Skeletal muscle satellite cell (primary cell): ENCODE data around the gene FZD10.

Experiments
- H3K27me3 ChIP-seq: 2 replicates; pipeline ENCODE4 v1.7.0; 2013; ENCODE audit warnings: low read length; ENCODE audit not compliant: control insufficient read depth, insufficient read depth
- H3K36me3 ChIP-seq: 2 replicates; pipeline ENCODE4 v1.7.0; 2013; ENCODE audit warnings: mild to moderate bottlenecking, control low read depth, low read length; ENCODE audit not compliant: insufficient read depth
- H3K4me1 ChIP-seq: 2 replicates; pipeline ENCODE4 v1.7.0; 2013; ENCODE audit warnings: low read length; ENCODE audit not compliant: control insufficient read depth, insufficient read depth
- H3K4me2 ChIP-seq: 2 replicates; pipeline ENCODE4 v1.7.0; 2013; ENCODE audit warnings: mild to moderate bottlenecking, low read length
- H3K4me3 ChIP-seq: 2 replicates; pipeline ENCODE4 v1.7.0; 2013; ENCODE audit warnings: low read length
- H3K9ac ChIP-seq: 2 replicates; pipeline ENCODE4 v1.7.0; 2013; ENCODE audit warnings: mild to moderate bottlenecking, low read depth, low read length, moderate library complexity
- H3K9me3 ChIP-seq: replicated peaks from 2 replicates; pipeline ENCODE4 v1.7.0; 2013; ENCODE audit warnings: mild to moderate bottlenecking, control low read depth, low read length

The FZD10 gene

GRCh38 chr12:130124106-130124505, 38.2 kb upstream of the FZD10 start:
- Histone ChIP-seq H3K9me3 (peaks cover 8% of the 10 kb centered on the region), H3K4me2 (no peak overlapping the region), H3K27me3 (no peaks in the 10 kb centered on the region), H3K4me3 (no peak overlapping the region), H3K9ac (no peak overlapping the region), H3K36me3 (no peaks in the 10 kb centered on the region), H3K4me1 (peaks cover 3% of the 10 kb centered on the region)

DNA sequence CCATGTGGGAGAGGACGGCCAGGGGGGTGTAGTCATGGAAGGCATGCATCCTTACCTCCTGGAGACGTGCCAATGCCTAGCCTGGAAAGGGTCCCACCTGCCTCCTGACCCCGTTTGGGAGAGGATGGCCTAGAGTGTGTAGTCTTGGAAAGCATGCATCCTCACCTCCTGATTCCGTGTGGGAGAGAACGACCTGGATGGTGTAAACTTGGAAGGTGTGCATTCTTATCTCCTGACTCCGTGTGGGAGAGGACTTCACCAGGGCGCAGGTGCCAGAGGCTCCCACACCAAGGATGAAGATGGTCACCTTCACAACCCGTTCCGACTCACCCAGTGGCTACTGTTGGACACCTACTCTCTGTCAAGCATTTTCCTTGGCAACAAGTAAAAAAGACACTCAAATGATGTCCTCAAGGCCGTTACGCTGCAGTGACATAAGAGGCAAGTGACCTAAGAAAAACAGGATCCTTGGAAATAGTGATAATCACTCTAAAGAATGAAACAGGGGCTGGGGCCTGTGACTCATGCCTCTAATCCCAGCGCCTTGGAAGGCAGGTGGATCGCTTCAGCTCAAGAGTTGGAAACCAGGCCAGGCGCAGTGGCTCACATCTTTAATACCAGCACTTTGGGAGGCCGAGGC, 37.5 kb upstream of the FZD10 start:
- Histone ChIP-seq H3K4me1 (peaks cover 3% of the 10 kb centered on the region), H3K27me3 (no peaks in the 10 kb centered on the region), H3K9me3 (peaks cover 9% of the 10 kb centered on the region), H3K36me3 (no peaks in the 10 kb centered on the region), H3K4me3 (no peak overlapping the region), H3K9ac (no peak overlapping the region), H3K4me2 (no peak overlapping the region)

- no peak overlapping the region for H3K9ac ChIP-seq
- H3K9me3 ChIP-seq: peaks cover 11% of the 10 kb centered on the region
- peaks cover 3% of the 10 kb centered on the region for H3K4me1 ChIP-seq
Measured at GRCh38 chr12:130126023-130126432, 36.2 kb upstream of the FZD10 start.

DNA sequence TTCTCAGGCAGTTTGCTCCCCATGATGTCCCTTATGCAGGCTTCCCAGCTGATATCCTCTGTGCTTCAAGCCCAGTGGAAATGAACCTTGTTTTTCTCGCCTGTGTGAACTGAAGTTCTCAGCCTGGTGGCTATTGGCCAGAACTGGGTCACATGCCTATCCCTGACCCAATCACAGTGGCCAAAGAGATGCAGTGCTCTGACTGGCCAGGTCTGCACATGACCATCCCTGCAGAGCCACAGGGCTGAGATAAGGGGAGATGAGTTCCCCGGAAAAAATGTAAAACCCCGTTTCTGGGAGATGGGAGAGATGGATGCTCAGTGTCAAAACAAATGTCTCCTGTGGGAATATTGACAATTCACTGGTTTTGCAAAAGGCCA, 34.7 kb upstream of the FZD10 start:
- Histone ChIP-seq H3K9ac (no peak overlapping the region), H3K4me1 (peaks cover 3% of the 10 kb centered on the region), H3K9me3 (peaks cover 11% of the 10 kb centered on the region), H3K27me3 (no peaks in the 10 kb centered on the region), H3K4me3 (no peak overlapping the region), H3K4me2 (no peak overlapping the region), H3K36me3 (no peaks in the 10 kb centered on the region)

More at GRCh38 chr12:130126023-130126432, 36.2 kb upstream of the FZD10 start:
- H3K4me2 ChIP-seq: no peak overlapping the region
- no peak overlapping the region for H3K4me3 ChIP-seq
- no peaks in the 10 kb centered on the region for H3K36me3 ChIP-seq
- H3K27me3 ChIP-seq: no peaks in the 10 kb centered on the region

DNA sequence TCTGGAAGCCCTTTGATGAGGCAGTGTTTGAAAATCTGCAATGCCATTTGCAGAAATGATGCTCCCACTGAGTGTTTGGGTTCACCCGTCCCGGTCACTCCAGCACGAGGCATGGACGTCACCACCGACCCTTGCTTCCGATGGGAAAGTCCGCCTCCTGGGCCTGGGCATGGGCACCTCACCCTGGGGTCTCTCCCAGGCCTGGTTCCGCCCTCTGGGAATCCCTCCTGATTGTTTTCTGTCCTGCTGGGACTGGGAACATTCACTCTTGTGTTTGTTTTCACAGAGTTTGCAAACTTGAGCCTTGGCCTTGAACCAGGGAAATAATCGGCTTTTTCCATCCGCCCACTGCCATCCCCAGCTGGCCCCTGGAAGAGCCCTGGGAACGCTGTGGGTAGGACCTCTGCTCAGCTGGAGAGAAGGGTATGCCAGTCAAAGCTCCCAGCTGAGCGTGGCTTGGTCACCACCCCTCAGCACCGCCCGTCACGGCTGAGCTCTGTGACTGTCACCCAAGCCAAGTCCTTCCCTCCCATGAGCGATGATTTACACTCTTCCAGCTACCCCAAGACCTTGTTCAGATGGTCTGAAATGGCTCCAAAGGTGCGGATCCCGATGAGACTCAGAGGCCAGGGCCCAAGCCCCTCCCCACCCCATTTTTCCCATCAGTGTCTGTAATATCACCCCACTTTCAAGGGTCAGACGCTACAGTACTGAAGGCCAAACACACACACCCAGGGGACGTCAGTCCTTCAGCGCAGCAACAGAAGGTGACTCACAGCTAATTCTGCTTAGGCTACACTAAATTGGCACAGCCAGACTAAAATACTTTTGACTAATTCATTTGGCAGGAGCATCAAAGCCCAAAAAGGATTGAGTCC, 34.1 kb upstream of the FZD10 start:
- Histone ChIP-seq H3K36me3 (no peaks in the 10 kb centered on the region), H3K4me2 (no peak overlapping the region), H3K9me3 (peaks cover 11% of the 10 kb centered on the region), H3K27me3 (no peaks in the 10 kb centered on the region), H3K4me3 (no peak overlapping the region), H3K4me1 (peaks cover 3% of the 10 kb centered on the region), H3K9ac (no peak overlapping the region)

GRCh38 chr12:130128790-130129735, 33.2 kb upstream of the FZD10 start:
- Histone ChIP-seq H3K4me3 (no peak overlapping the region), H3K9ac (no peak overlapping the region), H3K4me2 (no peak overlapping the region), H3K27me3 (no peaks in the 10 kb centered on the region), H3K4me1 (peaks cover 3% of the 10 kb centered on the region), H3K9me3 (peaks cover 19% of the 10 kb centered on the region), H3K36me3 (no peaks in the 10 kb centered on the region)

DNA sequence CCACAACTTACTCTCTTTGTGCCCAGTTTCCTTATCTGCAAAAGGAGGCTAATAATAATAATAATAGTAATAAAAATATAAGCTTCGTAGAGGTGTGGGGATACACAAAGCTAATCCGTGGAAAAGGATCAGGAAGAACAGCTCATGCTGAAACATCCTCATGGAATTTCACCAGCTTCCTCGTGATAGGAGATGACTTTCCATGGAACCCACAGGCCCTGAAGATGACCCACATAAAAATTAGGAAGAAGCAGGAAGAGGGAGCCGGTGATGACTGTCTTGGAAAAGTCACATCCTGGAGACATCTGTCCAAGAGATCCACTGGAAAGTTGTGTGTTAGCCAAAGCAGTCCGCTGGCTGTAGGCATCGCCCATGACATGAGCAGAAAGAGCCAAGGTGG, 31.9 kb upstream of the FZD10 start:
- Histone ChIP-seq H3K36me3 (no peaks in the 10 kb centered on the region), H3K9me3 (peaks cover 22% of the 10 kb centered on the region), H3K27me3 (no peaks in the 10 kb centered on the region), H3K4me2 (no peak overlapping the region), H3K4me3 (no peak overlapping the region), H3K9ac (no peak overlapping the region), H3K4me1 (peaks cover 3% of the 10 kb centered on the region)

GRCh38 chr12:130131025-130131424, 31.2 kb upstream of the FZD10 start:
- Histone ChIP-seq H3K36me3 (no peaks in the 10 kb centered on the region), H3K9ac (no peak overlapping the region), H3K4me3 (no peak overlapping the region), H3K4me1 (peaks cover 3% of the 10 kb centered on the region), H3K4me2 (no peak overlapping the region), H3K27me3 (no peaks in the 10 kb centered on the region), H3K9me3 (peaks cover 28% of the 10 kb centered on the region)

DNA sequence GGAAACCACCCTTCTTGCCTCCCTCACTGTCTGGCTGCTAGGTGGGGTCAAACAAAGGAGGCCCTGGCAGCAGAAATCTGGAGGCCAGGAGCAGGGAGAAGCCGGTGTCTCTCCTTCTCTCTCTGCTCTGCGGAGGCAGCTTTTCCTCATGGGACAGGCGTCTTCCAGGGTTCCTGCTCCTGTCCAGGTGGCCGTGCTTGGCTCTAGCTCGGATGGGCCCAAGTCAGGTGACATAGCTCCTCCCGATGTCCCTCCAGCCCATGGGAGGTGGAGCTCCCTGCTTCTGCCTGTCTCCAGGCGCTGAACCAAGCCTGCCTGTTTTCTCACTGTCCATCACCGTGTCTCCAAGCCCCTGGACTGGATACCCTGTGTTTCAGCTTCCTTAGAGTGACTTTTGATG, 30.5 kb upstream of the FZD10 start:
- H3K4me3 ChIP-seq: no peak overlapping the region
- H3K27me3 ChIP-seq: no peaks in the 10 kb centered on the region
- H3K4me1 ChIP-seq: peaks cover 3% of the 10 kb centered on the region
- no peaks in the 10 kb centered on the region for H3K36me3 ChIP-seq
- H3K4me2 ChIP-seq: no peak overlapping the region
- H3K9me3 ChIP-seq: peaks cover 28% of the 10 kb centered on the region
- H3K9ac ChIP-seq: no peak overlapping the region

- H3K9ac ChIP-seq: no peak overlapping the region
- H3K27me3 ChIP-seq: no peaks in the 10 kb centered on the region
- H3K4me3 ChIP-seq: no peak overlapping the region
- H3K4me2 ChIP-seq: no peak overlapping the region
- peaks cover 28% of the 10 kb centered on the region for H3K9me3 ChIP-seq
- no peaks in the 10 kb centered on the region for H3K36me3 ChIP-seq
- peaks cover 3% of the 10 kb centered on the region for H3K4me1 ChIP-seq
Measured at GRCh38 chr12:130132831-130133511, 29.3 kb upstream of the FZD10 start.
